Measurements from ENCODE around the gene ANO6. TPM values are rescaled to one million over a fixed set of nuclear protein-coding genes. Genes with fewer than 3 reads are reported as not detected.

Gene ANO6
- total RNA-seq, 1 donor from 2014 or later: 85.0 TPM

GRCh38 chr12:45189766-45190403, 26.0 kb upstream of the ANO6 start:
- H3K27me3 ChIP-seq: no peaks in the 10 kb centered on the region
- intact Hi-C loops (cut with DNase I): no loop called here
- no peak overlapping the region for H3K4me3 ChIP-seq
- TF ChIP-seq CTCF (IDR thresholded peaks at IDR 0.05): no peak
- H3K9me3 ChIP-seq: no peaks in the 10 kb centered on the region
- ATAC-seq (no peak), DNase-seq (no peak)
- H3K36me3 ChIP-seq: no peaks in the 10 kb centered on the region
- H3K4me1 ChIP-seq: no peaks in the 10 kb centered on the region
- H3K27ac ChIP-seq: no peak overlapping the region

DNA sequence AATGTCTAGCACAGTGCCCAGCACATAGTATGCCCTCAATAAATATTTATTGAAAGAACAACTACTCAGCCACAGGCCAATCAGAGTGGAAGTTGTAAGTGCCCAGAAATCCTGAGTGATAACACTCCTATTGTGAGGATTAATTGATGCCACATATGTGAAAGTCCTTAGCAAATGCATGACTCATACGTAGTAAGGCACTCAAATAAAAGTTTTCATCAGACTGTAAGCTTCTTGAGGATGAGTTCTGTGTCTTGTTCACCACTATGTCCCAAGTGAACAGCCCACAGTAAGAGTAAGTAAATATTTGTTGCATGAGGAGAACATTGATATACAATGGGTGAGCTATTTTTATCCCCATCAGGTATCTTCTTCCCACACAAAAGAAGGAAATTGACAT, 24.7 kb upstream of the ANO6 start:
- no peak for TF ChIP-seq CTCF (IDR thresholded peaks at IDR 0.05)
- H3K27ac ChIP-seq: no peak overlapping the region
- ATAC-seq (no peak), DNase-seq (no peak)
- H3K4me3 ChIP-seq: no peak overlapping the region
- H3K36me3 ChIP-seq: no peaks in the 10 kb centered on the region
- intact Hi-C loops (cut with DNase I): no loop called here
- no peaks in the 10 kb centered on the region for H3K4me1 ChIP-seq
- no peaks in the 10 kb centered on the region for H3K27me3 ChIP-seq
- no peaks in the 10 kb centered on the region for H3K9me3 ChIP-seq

DNA sequence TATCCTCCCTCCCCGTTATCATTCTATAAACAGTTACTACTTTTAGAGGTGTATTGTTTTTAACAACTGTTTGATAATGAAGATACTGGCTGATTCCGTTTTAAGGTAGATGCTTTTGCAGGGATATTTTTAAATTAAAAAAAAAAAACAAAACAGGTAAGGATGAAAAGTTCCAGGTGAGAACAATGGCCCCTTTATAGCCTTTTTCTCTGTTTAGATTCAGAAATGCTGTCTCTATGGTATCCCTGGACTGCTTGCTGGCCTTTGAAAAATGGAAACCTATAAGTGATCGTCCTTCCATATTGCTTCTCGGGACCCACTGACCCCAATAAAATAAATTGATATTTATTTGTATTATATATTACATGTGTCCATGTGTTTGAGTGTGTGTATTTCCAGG, 23.2 kb upstream of the ANO6 start:
- H3K27me3 ChIP-seq: no peaks in the 10 kb centered on the region
- TF ChIP-seq CTCF (IDR thresholded peaks at IDR 0.05): no peak
- no peak overlapping the region for H3K27ac ChIP-seq
- ATAC-seq (no peak), DNase-seq (no peak)
- H3K9me3 ChIP-seq: no peaks in the 10 kb centered on the region
- no peaks in the 10 kb centered on the region for H3K36me3 ChIP-seq
- H3K4me3 ChIP-seq: no peak overlapping the region
- intact Hi-C loops (cut with DNase I): no loop called here
- no peaks in the 10 kb centered on the region for H3K4me1 ChIP-seq

- Histone ChIP-seq H3K4me1 (peaks cover 18% of the 10 kb centered on the region), H3K36me3 (no peaks in the 10 kb centered on the region), H3K27me3 (no peaks in the 10 kb centered on the region), H3K9me3 (no peaks in the 10 kb centered on the region), H3K4me3 (peak overlapping the region; percentile 17), H3K27ac (peak overlapping the region; percentile 2)
- no peak for DNase-seq
- no peak for TF ChIP-seq CTCF (IDR thresholded peaks at IDR 0.05)
- intact Hi-C loops (cut with DNase I): no loop called here
- peak; percentile 81 for ATAC-seq
Measured at GRCh38 chr12:45200491-45201043, 15.3 kb upstream of the ANO6 start.

GRCh38 chr12:45203767-45204166, 12.1 kb upstream of the ANO6 start:
- no peaks in the 10 kb centered on the region for H3K27me3 ChIP-seq
- intact Hi-C loops (cut with DNase I): no loop called here
- H3K36me3 ChIP-seq: no peaks in the 10 kb centered on the region
- H3K4me3 ChIP-seq: no peak overlapping the region
- no peaks in the 10 kb centered on the region for H3K9me3 ChIP-seq
- DNase-seq (no peak), ATAC-seq (no peak)
- H3K27ac ChIP-seq: no peak overlapping the region
- TF ChIP-seq CTCF (IDR thresholded peaks at IDR 0.05): no peak
- peaks cover 18% of the 10 kb centered on the region for H3K4me1 ChIP-seq
